SK-N-SH treated with all-trans-retinoic acid at 6 μM for 48 hours (cell line): ENCODE measurements around the gene STRA8.

ENCODE experiments used
- ATAC-seq: fragments of 200-7000 bp; cut with Tn5 transposase; 3 replicates; pipeline ENCODE4 v1.9.1; 2020; ENCODE audit warnings: mild to moderate bottlenecking, moderate library complexity
- BACH2 ChIP-seq: fragments of 250-450 bp; sonication (Bioruptor Pico); IDR thresholded peaks from 2 replicates; pipeline ENCODE4 v1.9.0; 2021; ENCODE audit warnings: mild to moderate bottlenecking, borderline replicate concordance
- CREB5 ChIP-seq: fragments of 250-450 bp; sonication (Bioruptor Pico); IDR thresholded peaks from 2 replicates; pipeline ENCODE4 v1.5.1; 2020; ENCODE audit warnings: low read depth, mild to moderate bottlenecking, moderate library complexity
- CSDC2 ChIP-seq: fragments of 250-450 bp; sonication (Bioruptor Pico); IDR thresholded peaks from 2 replicates; pipeline ENCODE4 v1.5.0; 2020; ENCODE audit warnings: mild to moderate bottlenecking, moderate library complexity
- CSRNP3 ChIP-seq: fragments of 250-450 bp; sonication (Bioruptor Pico); IDR thresholded peaks from 2 replicates; pipeline ENCODE4 v1.5.1; 2021; ENCODE audit warnings: mild to moderate bottlenecking, moderate library complexity
- GLIS3 ChIP-seq: fragments of 250-450 bp; sonication (Bioruptor Pico); IDR thresholded peaks from 2 replicates; pipeline ENCODE4 v1.5.0; 2020; ENCODE audit warnings: mild to moderate bottlenecking, moderate library complexity
- ISL1 ChIP-seq: fragments of 250-450 bp; sonication (Bioruptor Pico); IDR thresholded peaks from 2 replicates; pipeline ENCODE4 v2.1.2; 2022; ENCODE audit warnings: mild to moderate bottlenecking, moderate library complexity
- OSR1 ChIP-seq: fragments of 250-450 bp; sonication (Bioruptor Pico); IDR thresholded peaks from 2 replicates; pipeline ENCODE4 v1.8.0; 2022; ENCODE audit warnings: moderate library complexity, mild to moderate bottlenecking, inconsistent platforms
- PATZ1 ChIP-seq: fragments of 250-450 bp; sonication (Bioruptor Pico); IDR thresholded peaks from 2 replicates; pipeline ENCODE4 v1.8.0; 2020; ENCODE audit warnings: mild to moderate bottlenecking, moderate library complexity, borderline replicate concordance
- RARB ChIP-seq: fragments of 250-450 bp; sonication (Bioruptor Pico); IDR thresholded peaks from 2 replicates; pipeline ENCODE4 v1.8.0; 2021; ENCODE audit warnings: mild to moderate bottlenecking, moderate library complexity
- SNAI2 ChIP-seq: fragments of 250-450 bp; sonication (Bioruptor Pico); IDR thresholded peaks from 2 replicates; pipeline ENCODE4 v1.5.0; 2020; ENCODE audit warnings: mild to moderate bottlenecking, moderate library complexity
- TCF4 ChIP-seq: fragments of 250-450 bp; sonication (Bioruptor Pico); IDR thresholded peaks from 2 replicates; pipeline ENCODE4 v1.8.0; 2021; ENCODE audit warnings: mild to moderate bottlenecking, moderate library complexity, borderline replicate concordance
- TOX ChIP-seq: fragments of 250-450 bp; sonication (Bioruptor Pico); IDR thresholded peaks from 2 replicates; pipeline ENCODE4 v1.8.0; 2021; ENCODE audit warnings: mild to moderate bottlenecking, moderate library complexity, borderline replicate concordance
- TSHZ2 ChIP-seq: fragments of 250-450 bp; sonication (Bioruptor Pico); IDR thresholded peaks from 2 replicates; pipeline ENCODE4 v1.5.0; 2020; ENCODE audit warnings: mild to moderate bottlenecking, moderate library complexity
- ZFP3 ChIP-seq: fragments of 250-450 bp; sonication (Bioruptor Pico); IDR thresholded peaks from 2 replicates; pipeline ENCODE4 v1.5.0; 2020; ENCODE audit warnings: mild to moderate bottlenecking, moderate library complexity
- ZFP30 ChIP-seq: fragments of 450-650 bp; formaldehyde crosslinking; IDR thresholded peaks from 2 replicates; pipeline ENCODE4 v1.5.0; 2022; ENCODE audit warnings: mild to moderate bottlenecking, moderate library complexity
- ZNF565 ChIP-seq: fragments of 450-650 bp; formaldehyde crosslinking; conservative IDR thresholded peaks from 2 replicates; pipeline ENCODE4 v1.5.0; 2020; ENCODE audit warnings: low read depth, mild to moderate bottlenecking, moderate library complexity
- ZNF70 ChIP-seq: fragments of 450-650 bp; formaldehyde crosslinking; IDR thresholded peaks from 2 replicates; pipeline ENCODE4 v1.5.0; 2020; ENCODE audit warnings: mild to moderate bottlenecking, moderate library complexity
- ZNF8 ChIP-seq: fragments of 450-650 bp; formaldehyde crosslinking; IDR thresholded peaks from 2 replicates; pipeline ENCODE4 v1.5.0; 2020; ENCODE audit warnings: mild to moderate bottlenecking, moderate library complexity

Gene STRA8

GRCh38 chr7:135260930-135261721 is 27.5 kb downstream of the STRA8 start:
- peak; percentile 41; the same call in 2 of the 3 replicates for ATAC-seq
- TF ChIP-seq TSHZ2 (CRISPR knock-in tag) (0 out of 2 replicates have a peak, but pooled peaks have one; percentile 27), TCF4 (CRISPR knock-in tag) (peak; percentile 31; the same call in 1 of the 2 replicates), RARB (CRISPR knock-in tag) (no peak)

GRCh38 chr7:135262623-135263320 is 29.1 kb downstream of the STRA8 start:
- TF ChIP-seq ZNF8 (CRISPR knock-in tag), result no peak
- TF ChIP-seq CREB5 (CRISPR knock-in tag), result no peak
- no peak for TF ChIP-seq OSR1 (CRISPR knock-in tag)
- TF ChIP-seq ZNF70 (CRISPR knock-in tag), result no peak
- no peak for TF ChIP-seq CSDC2 (CRISPR knock-in tag)
- no peak for ATAC-seq

GRCh38 chr7:135263321-135263970 is 29.8 kb downstream of the STRA8 start:
- no peak for TF ChIP-seq TSHZ2 (CRISPR knock-in tag)
- no peak for TF ChIP-seq ISL1
- TF ChIP-seq ZFP30, result no peak
- TF ChIP-seq GLIS3 (CRISPR knock-in tag), result no peak
- ATAC-seq, result no peak

- no peak for ATAC-seq
- TF ChIP-seq OSR1 (CRISPR knock-in tag) (no peak), TSHZ2 (CRISPR knock-in tag) (no peak)
These were observed 32.0 kb downstream of the STRA8 start for GRCh38 chr7:135265637-135266036.

- ATAC-seq, result no peak
- TF ChIP-seq OSR1 (CRISPR knock-in tag) (no peak), ZFP30 (no peak), BACH2 (CRISPR knock-in tag) (no peak), ZNF565 (no peak), TCF4 (CRISPR knock-in tag) (no peak), GLIS3 (CRISPR knock-in tag) (no peak), ZFP3 (no peak), ZNF70 (CRISPR knock-in tag) (no peak), SNAI2 (CRISPR knock-in tag) (no peak), ISL1 (no peak), CSRNP3 (CRISPR knock-in tag) (no peak), PATZ1 (CRISPR knock-in tag) (no peak), TOX (no peak)
These were observed 36.3 kb downstream of the STRA8 start for GRCh38 chr7:135269921-135270320.
